Measurements from ENCODE around the gene ZNF770. TPM values are rescaled to one million over a fixed set of nuclear protein-coding genes. Genes with fewer than 3 reads are reported as not detected.
A peak's percentile ranks its signal among the peaks of the same experiment; 100 is the strongest.

Gene ZNF770
- total and polyA plus RNA-seq, 9 of the 15 experiments (the other 6 are each of a cell fraction or from before 2014, with no cell fraction given), result 3.4 to 50.8 (median 40.3) TPM

DNA sequence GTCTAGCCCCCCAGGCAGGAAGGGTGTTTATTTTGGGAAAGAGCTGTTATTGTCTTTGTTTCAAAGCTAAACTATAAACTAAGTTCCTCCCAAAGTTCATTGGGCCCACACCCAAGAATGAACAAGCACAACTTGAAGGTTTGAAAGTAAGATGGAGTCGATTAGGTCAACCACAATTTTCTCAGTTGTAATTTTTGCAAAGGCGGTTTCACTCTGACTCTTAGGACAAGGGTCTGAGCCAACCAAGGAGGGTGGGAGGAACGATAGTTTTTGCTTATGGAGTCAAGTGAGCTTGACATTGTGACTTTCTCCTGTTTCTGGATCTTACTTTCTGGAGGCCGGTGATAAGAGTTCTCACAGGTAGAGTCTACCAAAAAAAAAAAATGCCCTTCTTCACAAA lies 5.8 kb upstream of the ZNF770 start (continued):
- TF ChIP-seq POLR2AphosphoS2 (IDR thresholded peaks at IDR 0.05; ENCODE audit: low read length), result no peak
- TF ChIP-seq THRAP3 (IDR thresholded peaks at IDR 0.05; ENCODE audit: borderline replicate concordance), result no peak
- peak; percentile 72 for TF ChIP-seq ZKSCAN8 (CRISPR knock-in tag; IDR thresholded peaks at IDR 0.05)
- TF ChIP-seq POLR2A (conservative IDR thresholded peaks at IDR 0.05), result no peak
- no peak for TF ChIP-seq BDP1 (IDR thresholded peaks at IDR 0.05; ENCODE audit: insufficient read depth, insufficient read length)
- no peak for TF ChIP-seq OTX1 (CRISPR knock-in tag; IDR thresholded peaks at IDR 0.05)
- TF ChIP-seq NRF1 (conservative IDR thresholded peaks at IDR 0.05 in 1 of 2, IDR thresholded peaks at IDR 0.05 in 1 of 2), result no peak
- TF ChIP-seq FOXA1 (IDR thresholded peaks at IDR 0.05; ENCODE audit: borderline replicate concordance), result no peak
- TF ChIP-seq, protein P1, sequence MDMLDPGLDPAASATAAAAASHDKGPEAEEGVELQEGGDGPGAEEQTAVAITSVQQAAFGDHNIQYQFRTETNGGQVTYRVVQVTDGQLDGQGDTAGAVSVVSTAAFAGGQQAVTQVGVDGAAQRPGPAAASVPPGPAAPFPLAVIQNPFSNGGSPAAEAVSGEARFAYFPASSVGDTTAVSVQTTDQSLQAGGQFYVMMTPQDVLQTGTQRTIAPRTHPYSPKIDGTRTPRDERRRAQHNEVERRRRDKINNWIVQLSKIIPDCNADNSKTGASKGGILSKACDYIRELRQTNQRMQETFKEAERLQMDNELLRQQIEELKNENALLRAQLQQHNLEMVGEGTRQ (CRISPR knock-in tag; IDR thresholded peaks at IDR 0.05), result no peak
- TF ChIP-seq SMAD4 (CRISPR knock-in tag; conservative IDR thresholded peaks at IDR 0.05), result peak; percentile 97
- TF ChIP-seq FUS (optimal IDR thresholded peaks at IDR 0.05; ENCODE audit: low read depth, low read length), result no peak
- TF ChIP-seq MBD2 (IDR thresholded peaks at IDR 0.05; ENCODE audit: borderline replicate concordance, low read depth), result no peak
- TF ChIP-seq MCM7 (IDR thresholded peaks at IDR 0.05), result no peak
- no peak for TF ChIP-seq ESRRA (IDR thresholded peaks at IDR 0.05; ENCODE audit: borderline replicate concordance, low read depth)
- TF ChIP-seq ETV1 (tag; conservative IDR thresholded peaks at IDR 0.05; ENCODE audit: low read depth), result no peak
- peak; percentile 82; the same call in 1 of the 2 replicates for TF ChIP-seq ZNF140 (CRISPR knock-in tag; IDR thresholded peaks at IDR 0.05)
- TF ChIP-seq CREBBP (IDR thresholded peaks at IDR 0.05; ENCODE audit: low read depth, low read length), result no peak
- peak; percentile 56; the same call in 1 of the 2 replicates for TF ChIP-seq ZNF79 (CRISPR knock-in tag; IDR thresholded peaks at IDR 0.05; ENCODE audit: low read depth)
- TF ChIP-seq, protein P2, sequence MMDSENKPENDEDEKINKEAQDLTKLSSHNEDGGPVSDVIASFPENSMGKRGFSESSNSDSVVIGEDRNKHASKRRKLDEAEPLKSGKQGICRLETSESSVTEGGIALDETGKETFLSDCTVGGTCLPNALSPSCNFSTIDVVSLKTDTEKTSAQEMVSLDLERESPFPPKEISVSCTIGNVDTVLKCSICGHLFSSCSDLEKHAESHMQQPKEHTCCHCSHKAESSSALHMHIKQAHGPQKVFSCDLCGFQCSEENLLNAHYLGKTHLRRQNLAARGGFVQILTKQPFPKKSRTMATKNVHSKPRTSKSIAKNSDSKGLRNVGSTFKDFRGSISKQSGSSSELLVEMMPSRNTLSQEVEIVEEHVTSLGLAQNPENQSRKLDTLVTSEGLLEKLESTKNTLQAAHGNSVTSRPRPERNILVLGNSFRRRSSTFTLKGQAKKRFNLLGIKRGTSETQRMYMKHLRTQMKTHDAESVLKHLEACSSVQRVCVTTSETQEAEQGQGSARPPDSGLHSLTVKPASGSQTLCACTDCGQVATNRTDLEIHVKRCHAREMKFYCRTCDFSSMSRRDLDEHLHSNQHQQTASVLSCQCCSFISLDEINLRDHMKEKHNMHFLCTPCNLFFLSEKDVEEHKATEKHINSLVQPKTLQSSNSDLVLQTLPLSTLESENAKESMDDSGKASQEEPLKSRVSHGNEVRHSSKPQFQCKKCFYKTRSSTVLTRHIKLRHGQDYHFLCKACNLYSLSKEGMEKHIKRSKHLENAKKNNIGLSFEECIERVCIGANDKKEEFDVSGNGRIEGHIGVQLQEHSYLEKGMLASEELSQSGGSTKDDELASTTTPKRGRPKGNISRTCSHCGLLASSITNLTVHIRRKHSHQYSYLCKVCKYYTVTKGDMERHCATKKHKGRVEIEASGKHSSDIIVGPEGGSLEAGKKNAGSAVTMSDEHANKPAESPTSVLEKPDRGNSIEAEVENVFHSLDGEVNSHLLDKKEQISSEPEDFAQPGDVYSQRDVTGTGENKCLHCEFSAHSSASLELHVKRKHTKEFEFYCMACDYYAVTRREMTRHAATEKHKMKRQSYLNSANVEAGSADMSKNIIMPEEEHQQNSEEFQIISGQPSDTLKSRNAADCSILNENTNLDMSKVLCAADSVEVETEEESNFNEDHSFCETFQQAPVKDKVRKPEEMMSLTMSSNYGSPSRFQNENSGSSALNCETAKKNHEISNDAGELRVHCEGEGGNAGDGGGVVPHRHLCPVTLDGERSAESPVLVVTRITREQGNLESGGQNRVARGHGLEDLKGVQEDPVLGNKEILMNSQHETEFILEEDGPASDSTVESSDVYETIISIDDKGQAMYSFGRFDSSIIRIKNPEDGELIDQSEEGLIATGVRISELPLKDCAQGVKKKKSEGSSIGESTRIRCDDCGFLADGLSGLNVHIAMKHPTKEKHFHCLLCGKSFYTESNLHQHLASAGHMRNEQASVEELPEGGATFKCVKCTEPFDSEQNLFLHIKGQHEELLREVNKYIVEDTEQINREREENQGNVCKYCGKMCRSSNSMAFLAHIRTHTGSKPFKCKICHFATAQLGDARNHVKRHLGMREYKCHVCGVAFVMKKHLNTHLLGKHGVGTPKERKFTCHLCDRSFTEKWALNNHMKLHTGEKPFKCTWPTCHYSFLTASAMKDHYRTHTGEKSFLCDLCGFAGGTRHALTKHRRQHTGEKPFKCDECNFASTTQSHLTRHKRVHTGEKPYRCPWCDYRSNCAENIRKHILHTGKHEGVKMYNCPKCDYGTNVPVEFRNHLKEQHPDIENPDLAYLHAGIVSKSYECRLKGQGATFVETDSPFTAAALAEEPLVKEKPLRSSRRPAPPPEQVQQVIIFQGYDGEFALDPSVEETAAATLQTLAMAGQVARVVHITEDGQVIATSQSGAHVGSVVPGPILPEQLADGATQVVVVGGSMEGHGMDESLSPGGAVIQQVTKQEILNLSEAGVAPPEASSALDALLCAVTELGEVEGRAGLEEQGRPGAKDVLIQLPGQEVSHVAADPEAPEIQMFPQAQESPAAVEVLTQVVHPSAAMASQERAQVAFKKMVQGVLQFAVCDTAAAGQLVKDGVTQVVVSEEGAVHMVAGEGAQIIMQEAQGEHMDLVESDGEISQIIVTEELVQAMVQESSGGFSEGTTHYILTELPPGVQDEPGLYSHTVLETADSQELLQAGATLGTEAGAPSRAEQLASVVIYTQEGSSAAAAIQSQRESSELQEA (IDR thresholded peaks at IDR 0.05; ENCODE audit: low read depth), result no peak
- no peak for TF ChIP-seq HEY1 (CRISPR knock-in tag; IDR thresholded peaks at IDR 0.05; ENCODE audit: borderline replicate concordance)
- TF ChIP-seq NCOA2 (IDR thresholded peaks at IDR 0.05; ENCODE audit: partially characterized antibody in 2 of 2), result no peak
- no peak for TF ChIP-seq FOS (IDR thresholded peaks at IDR 0.05; ENCODE audit: extremely low read depth, insufficient read length)
- TF ChIP-seq CBX2 (IDR thresholded peaks at IDR 0.05; ENCODE audit: insufficient read depth, low read length, poor library complexity, severe bottlenecking), result no peak
- no peak for TF ChIP-seq ZNF444 (CRISPR knock-in tag; IDR thresholded peaks at IDR 0.05)

All from K562 (cell line).